NCI-H1417 (cell line): Measurements from ENCODE around the gene FAM131B.

Source experiments
- DNase-seq, 3 experiments: peaks; one replicate each; lab custom pipeline; 2025; lab: John Stamatoyannopoulos, UW

The FAM131B gene

GRCh38 chr7:143360788-143361551 lies 1.5 kb downstream of the FAM131B start:
- DNase-seq, result peak in 2 of 3 experiments; percentile 88 to 94

DNA sequence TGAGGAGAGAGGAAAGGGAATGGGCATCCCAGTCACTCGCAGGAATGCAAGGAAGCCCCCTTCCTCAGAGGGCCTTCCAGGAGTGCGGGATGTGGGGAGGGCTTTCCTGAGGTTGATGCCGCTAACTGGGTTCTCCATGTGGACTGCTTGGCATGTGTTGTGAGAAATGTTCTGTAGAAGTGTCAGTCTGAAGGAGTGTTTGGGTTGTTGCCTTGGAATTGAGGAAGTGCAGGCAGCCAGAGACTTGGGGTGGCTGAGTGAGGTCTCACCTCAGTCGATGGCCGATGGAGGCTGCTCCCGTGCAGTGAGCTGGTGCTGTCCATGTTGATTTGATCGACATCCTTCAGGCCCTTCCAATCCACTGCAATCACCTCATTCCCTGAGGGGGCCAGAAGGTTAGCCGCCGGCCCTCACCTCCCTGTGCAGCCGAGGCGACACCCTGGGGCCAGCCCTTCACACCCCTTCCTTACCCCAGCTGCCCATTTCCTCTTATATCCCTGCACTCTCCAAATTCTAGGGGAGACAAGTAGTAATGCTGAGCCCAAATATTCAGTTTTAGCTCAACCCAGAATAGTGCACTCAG lies 2.7 kb downstream of the FAM131B start:
- DNase-seq, result no peak

DNA sequence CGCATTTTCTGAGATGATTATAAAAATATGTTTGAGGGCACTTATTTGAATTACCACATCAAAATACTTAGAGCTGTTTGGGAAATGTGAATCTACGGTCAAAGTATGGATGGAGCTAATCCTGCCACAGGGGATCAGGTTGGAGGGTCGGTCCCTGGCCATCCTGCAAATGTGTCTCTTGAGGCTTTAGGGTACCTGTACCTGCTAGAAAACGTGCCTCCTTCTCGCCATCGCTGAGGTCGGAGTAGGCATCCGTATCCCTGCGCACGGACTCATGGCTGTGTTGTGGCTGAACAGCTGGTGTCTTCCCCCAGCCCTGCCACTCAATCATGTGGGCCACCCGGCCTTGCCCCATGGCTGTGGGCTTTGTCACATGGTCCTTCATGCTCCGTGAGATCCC lies 3.9 kb downstream of the FAM131B start:
- DNase-seq, result no peak

DNA sequence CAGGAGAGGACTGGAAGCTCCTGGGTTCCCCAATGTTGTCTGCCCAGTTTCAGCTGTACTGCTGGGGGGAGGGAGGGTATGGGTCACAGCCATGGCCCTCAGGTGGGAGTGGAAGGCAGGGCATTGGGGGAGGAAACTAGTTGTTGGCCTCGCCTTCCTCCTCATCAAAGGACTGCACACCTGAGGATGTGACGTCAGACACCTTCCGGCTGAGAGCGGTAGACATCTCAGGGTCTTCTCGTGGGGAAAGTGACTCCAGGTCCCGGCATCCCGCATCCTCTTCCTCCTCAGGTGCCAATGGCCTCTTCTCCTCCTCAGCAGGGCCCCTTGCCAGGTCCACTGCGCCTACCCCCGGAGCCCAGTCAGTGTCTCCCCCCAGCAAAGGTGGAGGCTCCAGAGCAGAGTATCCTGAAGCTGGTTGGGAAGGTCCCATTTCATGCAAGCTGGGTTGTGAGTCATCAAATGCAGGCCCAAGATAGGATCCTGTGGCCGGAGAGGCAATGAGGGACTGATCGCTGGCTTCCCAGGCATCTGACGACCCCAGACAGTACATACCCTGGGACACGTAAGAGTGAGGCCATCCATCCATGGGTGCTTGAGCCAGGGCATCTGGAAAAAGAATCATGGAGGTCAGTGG lies 6.0 kb downstream of the FAM131B start:
- no peak for DNase-seq

DNA sequence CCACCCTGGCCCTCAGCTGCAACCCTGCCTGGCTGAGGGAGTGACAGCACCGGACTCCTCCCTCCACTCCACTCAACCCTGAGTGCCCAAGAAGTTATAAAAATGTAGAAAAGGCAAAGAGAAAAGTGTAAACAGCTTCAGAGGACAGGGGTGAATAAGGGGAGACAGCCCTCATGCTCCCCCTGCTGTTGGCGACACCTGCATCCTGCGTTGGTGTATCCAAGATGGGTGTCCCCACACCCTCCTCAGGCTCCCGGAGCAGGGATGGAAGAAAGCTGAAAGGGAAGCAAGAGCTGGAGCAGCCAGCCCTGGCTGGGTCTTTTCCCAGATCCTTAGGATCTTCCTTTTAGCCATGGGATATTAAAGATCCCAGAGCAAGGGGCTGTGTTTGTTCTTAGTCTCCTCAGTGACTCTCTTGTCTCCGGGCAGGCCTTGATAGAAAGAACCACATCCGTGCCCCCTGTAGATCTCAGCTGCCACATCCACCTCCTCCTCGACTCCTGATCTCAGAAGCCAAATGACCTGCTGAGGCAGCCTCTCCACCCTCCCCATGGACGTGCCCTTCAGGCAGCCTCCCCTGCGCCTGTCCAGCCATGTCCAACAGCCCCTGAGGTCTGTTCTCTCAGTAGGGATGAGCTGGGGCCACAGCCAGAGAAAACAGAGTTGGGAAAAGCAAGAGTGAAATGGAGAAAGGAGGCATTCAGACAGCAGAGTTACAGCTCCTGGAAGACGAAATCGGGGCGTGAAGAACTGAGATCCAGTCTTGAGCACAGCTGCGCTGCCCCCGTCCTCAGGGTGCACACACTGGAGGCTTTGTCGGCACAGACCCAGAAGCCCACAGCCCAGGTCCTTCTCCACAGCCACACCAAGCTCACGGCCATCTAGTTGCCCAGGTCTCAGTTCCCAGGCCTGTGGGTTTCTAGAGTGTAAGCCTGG lies 6.8 kb downstream of the FAM131B start:
- no peak for DNase-seq

DNA sequence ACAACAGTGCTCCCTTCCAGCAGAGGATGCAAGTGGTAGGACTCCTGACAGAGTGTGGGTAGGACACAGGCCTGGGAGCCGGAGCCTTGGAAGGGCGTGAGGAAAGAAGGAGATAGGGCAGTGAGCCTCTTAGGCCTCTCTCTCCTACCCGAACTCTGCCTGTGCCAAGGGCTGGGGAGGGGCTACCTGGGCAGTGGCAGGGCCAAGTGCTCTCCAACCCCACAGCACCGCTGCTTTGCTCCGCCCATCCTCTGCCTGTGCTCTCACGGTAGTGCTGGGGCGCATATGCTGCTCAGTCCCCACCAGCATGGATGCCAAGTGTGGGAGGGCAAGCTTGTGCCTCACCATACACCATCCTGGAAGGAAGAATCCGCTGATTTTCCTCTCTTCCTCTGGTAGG lies 7.5 kb downstream of the FAM131B start:
- no peak for DNase-seq

DNA sequence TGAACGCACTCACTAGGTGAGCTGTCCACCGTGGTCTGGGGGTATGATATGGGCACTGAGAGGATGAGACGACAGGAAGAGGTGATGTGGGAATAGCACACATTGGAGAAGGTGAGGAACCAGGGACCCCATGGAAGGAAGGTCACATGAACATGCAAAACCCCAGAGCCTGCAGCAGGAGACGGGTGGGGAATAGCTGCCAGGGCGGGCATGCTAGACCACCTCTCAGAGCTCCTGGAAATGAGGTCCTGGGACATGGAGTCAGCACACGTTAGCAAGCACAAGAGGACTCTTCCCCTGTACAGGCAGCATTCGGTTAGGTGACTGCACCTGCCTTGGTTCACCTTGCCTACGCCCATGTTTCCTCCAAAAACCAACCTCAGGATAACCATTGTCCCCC lies 8.1 kb downstream of the FAM131B start:
- DNase-seq, result no peak

DNA sequence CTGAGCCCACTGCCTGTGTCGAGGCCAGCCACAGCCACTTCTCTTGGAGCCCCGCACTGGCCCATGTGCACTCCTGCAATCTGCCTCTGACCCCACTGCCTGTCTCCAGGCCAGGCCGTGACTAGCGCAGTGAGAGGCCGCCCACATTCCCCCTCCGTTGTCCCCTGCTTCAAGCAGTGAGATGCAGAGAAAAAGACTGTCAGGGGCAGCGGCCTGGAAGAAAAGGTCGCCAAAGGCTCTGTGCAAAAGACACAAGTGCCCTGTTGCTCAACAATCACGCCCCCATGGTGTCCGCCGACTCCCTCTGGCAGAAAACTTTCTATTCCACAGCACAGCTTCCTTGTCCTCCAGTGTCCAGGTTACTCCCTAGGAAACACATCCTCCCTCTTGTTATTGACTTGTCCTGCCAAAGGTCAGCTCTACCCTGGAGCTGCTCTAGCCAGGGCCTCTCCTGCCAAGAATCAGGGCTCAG lies 9.9 kb downstream of the FAM131B start:
- DNase-seq, result no peak

GRCh38 chr7:143351574-143351973 lies 10.9 kb downstream of the FAM131B start:
- no peak for DNase-seq

GRCh38 chr7:143351060-143351459 lies 11.5 kb downstream of the FAM131B start:
- no peak for DNase-seq

DNA sequence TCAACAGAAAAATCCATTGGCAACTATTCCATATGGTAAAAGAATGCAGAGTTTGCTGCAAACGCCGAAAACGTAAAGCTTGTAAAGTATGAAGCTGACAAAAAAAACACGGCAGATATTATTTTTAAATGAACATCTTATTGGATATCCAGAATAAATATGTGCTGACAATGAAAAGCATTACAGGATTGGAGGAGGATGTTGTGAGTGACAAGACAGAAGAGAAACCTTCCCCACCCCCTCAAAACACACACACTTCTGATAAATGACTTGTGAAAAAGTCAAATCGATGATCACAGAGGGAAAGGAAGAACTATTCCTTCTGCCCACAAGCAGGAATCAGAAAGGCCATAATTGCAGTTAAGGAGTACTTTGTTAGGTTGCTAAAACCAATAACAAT lies 14.6 kb downstream of the FAM131B start:
- DNase-seq, result no peak

DNA sequence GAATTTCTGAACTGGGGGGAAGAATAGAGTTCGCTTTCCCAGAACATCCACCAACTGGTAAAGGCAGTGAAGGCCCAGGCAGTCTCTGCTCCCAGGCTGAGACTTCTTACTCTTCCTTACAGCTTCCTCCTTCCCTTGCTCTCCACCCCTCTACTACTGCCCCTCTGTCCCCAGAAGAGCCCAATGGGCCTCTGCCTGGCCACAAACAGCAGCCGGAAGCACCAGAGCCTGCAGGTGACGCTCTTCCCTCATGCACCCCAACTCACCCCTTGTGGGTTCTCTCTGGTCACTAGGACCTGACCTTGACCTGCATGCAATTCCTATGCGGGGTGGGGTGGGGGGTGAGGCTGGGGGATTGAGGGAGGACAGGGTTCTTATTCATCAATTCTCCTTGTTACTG lies 16.5 kb downstream of the FAM131B start:
- DNase-seq, result no peak

GRCh38 chr7:143345428-143345900 lies 17.0 kb downstream of the FAM131B start:
- peak in 1 of 3 experiments; percentile 31 for DNase-seq

- DNase-seq, result no peak
Measured at GRCh38 chr7:143343596-143343995, 18.9 kb downstream of the FAM131B start.

GRCh38 chr7:143341842-143342241 lies 20.7 kb downstream of the FAM131B start:
- no peak for DNase-seq

DNA sequence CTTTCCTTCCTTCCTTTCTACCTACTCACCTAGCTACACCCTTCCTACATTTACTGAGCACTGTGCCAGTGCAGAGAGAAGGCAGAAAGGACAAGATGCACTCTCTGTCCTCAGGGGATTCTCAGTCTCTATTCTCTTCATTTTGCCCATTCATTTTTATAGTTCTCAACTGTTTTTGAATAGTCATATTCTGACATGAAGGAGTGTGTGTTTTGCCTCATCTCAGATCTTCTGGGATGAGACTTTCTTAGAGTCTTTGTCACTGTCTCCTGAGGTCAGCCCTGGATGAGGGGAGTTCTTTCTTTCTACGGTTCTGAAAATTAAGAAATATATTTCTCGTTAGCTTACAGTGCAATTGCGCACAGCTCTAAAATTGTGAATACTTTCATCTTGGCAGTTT lies 25.3 kb downstream of the FAM131B start:
- no peak for DNase-seq

- no peak for DNase-seq
Measured at GRCh38 chr7:143334244-143334643, 28.3 kb downstream of the FAM131B start.

DNA sequence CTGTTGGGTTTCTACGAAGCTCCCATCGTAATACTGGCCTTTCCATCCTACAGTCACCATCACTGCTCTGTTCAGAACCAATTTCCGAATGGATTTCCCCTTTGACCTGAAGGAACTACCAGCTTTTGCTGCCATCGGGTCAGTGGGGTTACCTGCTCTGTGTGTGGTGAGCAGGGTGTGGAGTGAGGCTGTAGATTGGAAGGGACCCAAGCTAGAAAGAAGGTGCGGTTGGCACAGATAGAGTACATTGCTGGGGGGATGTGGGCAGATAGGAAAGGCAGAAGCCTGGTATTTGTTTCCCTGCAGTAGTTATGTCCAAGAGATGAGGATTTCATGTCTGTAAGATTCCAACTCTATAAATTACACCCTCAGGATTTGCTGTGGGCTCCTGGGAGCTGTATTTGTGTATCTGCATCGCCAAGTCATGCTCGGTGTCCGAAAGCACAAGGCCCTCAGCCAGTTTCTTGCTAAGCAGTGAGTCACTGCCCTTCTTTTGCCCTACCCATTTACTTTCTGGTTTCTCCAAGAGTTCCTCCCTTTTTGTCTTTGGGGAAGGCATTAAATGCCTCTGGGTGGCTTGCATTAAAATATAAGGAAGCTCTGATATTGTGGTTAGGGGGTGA lies 31.2 kb downstream of the FAM131B start:
- no peak for DNase-seq

- DNase-seq, result no peak
Measured at GRCh38 chr7:143329471-143330170, 32.9 kb downstream of the FAM131B start.

DNA sequence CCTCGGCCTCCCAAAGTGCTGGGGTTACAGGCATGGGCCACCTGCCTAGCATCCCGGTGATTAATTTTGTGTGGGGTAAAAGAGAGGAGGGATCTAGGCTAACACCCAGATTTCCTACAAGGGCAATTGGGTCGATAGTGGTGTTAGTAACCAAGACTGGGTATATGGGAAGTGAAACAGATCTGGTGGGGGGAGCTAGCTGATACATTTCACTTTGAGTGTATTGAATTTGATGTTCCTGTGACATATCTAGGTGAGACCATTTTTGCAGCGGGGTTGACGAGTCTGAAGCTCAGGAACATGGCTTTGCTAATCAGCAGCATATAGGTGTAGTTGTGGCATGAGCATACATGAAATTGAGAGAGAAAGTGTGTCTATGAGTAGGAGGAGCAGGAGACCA lies 34.6 kb downstream of the FAM131B start:
- DNase-seq, result no peak

DNA sequence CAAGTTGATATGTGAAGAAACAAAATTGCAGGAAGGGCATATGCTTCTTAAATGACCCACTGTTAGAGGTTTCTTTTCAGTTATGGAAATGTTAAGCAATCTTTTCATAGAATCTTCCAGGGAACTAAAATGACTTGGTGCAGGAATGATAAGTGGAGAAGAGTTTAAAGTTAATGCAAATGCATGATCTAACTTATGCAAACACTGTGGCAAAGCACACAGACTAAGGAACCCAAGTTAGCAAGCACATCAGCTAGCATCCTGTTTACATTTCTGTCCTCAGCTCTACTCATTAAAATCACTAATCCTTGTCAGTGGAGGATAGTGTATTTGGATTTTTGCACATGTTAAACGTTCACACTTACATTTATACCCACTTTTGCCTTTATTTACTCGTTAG lies 37.3 kb downstream of the FAM131B start:
- DNase-seq, result no peak
